ENCODE data around the gene VPS50. TPM values are rescaled to one million over a fixed set of nuclear protein-coding genes. Genes with fewer than 3 reads are reported as not detected.

VPS50 gene
- total RNA-seq, 1 experiment from 2014 or later: 13.6 TPM

DNA sequence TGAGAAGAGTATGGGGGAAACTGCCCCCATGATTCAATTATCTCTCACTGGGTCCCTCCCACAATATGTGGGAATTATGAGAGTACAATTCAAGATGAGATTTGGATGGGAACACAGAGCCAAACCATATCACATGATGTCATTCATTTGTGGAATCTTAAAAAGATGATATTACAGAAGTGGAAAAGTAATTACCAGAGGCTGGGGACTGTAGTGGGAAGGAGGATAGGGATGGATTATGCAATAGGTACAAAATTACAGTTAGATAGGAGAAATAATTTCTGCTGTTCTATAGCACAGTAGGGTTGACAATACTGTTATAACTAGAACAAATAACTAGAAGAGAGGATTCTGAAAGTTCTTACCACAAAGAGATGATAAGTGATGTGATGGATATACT, 141.4 kb downstream of the VPS50 start:
- H3K27ac ChIP-seq (ENCODE audit: insufficient read length, low read depth, low read length): no peak overlapping the region
- DNase-seq: no peak
- no peak overlapping the region for H2AFZ ChIP-seq (ENCODE audit: low read length)
- no peak overlapping the region for H3K4me2 ChIP-seq (ENCODE audit: insufficient read depth, insufficient read length, low read length)
- H3K4me1 ChIP-seq (ENCODE audit: insufficient read depth, low read length): no peaks in the 10 kb centered on the region
- H2BK20ac ChIP-seq (ENCODE audit: low read depth, low read length, poor library complexity, severe bottlenecking): no peak overlapping the region
- H3K27me3 Mint-ChIP-seq (ENCODE audit: low read depth): no peaks in the 10 kb centered on the region
- H4K20me1 ChIP-seq (ENCODE audit: control insufficient read depth, insufficient read depth, insufficient read length): no peaks in the 10 kb centered on the region
- H4K5ac ChIP-seq (ENCODE audit: insufficient read length, low read depth, low read length): no peak overlapping the region
- peaks cover 5 to 11% of the 10 kb centered on the region in 2 experiments; a peak in 4 of 5 replicates for H3K9me3 Mint-ChIP-seq
- no peak overlapping the region for H3K18ac ChIP-seq (ENCODE audit: insufficient read length, low read depth, low read length)
- H3K27ac Mint-ChIP-seq: no peak overlapping the region
- H3K79me1 ChIP-seq (ENCODE audit: insufficient read depth, low read depth, low read length, poor library complexity, severe bottlenecking): no peaks in the 10 kb centered on the region
- H3K4me3 Mint-ChIP-seq: no peak overlapping the region
- H3T11ph ChIP-seq (ENCODE audit: low read length): no peak overlapping the region
- H4K91ac ChIP-seq (ENCODE audit: insufficient read length, low read depth, low read length): no peak overlapping the region
- H3K27me3 ChIP-seq (ENCODE audit: insufficient read depth, low read length): no peaks in the 10 kb centered on the region
- no peak overlapping the region for H4K8ac ChIP-seq (replicated peaks; ENCODE audit: insufficient read length, low read depth, low read length)
- H2BK5ac ChIP-seq (ENCODE audit: insufficient read length, low read length): no peak overlapping the region
- H3K14ac ChIP-seq (ENCODE audit: insufficient read depth, low read length): no peak overlapping the region
- peaks cover 0 to 5% (median 5%) of the 10 kb centered on the region in 3 experiments; a peak in 4 of 7 replicates for H3K36me3 Mint-ChIP-seq (ENCODE audit: insufficient read depth in 1 of 3, low read depth in 3 of 3)
- no peak overlapping the region for H2BK120ac ChIP-seq (ENCODE audit: low read depth, low read length, poor library complexity, severe bottlenecking)
- no peak overlapping the region for H2BK15ac ChIP-seq (ENCODE audit: low read depth, low read length)
- H3K56ac ChIP-seq (ENCODE audit: insufficient read length, low read depth, low read length): no peak overlapping the region
- TF ChIP-seq, protein P1, sequence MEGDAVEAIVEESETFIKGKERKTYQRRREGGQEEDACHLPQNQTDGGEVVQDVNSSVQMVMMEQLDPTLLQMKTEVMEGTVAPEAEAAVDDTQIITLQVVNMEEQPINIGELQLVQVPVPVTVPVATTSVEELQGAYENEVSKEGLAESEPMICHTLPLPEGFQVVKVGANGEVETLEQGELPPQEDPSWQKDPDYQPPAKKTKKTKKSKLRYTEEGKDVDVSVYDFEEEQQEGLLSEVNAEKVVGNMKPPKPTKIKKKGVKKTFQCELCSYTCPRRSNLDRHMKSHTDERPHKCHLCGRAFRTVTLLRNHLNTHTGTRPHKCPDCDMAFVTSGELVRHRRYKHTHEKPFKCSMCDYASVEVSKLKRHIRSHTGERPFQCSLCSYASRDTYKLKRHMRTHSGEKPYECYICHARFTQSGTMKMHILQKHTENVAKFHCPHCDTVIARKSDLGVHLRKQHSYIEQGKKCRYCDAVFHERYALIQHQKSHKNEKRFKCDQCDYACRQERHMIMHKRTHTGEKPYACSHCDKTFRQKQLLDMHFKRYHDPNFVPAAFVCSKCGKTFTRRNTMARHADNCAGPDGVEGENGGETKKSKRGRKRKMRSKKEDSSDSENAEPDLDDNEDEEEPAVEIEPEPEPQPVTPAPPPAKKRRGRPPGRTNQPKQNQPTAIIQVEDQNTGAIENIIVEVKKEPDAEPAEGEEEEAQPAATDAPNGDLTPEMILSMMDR (conservative IDR thresholded peaks at IDR 0.05): no peak
- H2BK12ac ChIP-seq (ENCODE audit: insufficient read length, low read depth, low read length): no peak overlapping the region
- H3K4ac ChIP-seq (ENCODE audit: low read depth, low read length): no peak overlapping the region
- H2AK5ac ChIP-seq (ENCODE audit: insufficient read length, low read length): no peak overlapping the region
- H3K23ac ChIP-seq (ENCODE audit: insufficient read length, low read depth, low read length): no peak overlapping the region
- no peaks in the 10 kb centered on the region for H3K23me2 ChIP-seq (ENCODE audit: insufficient read length, low read depth, low read length, poor library complexity, severe bottlenecking)
- no peaks in the 10 kb centered on the region for H3K9me3 ChIP-seq (ENCODE audit: control insufficient read depth, low read depth, low read length)
- peaks cover 8 to 10% of the 10 kb centered on the region in 2 experiments; a peak in 3 of 4 replicates for H3K4me1 Mint-ChIP-seq
- no peak overlapping the region for H3K9ac ChIP-seq (ENCODE audit: extremely low read depth, insufficient read length, low read length)
- no peaks in the 10 kb centered on the region for H3K79me2 ChIP-seq (ENCODE audit: insufficient read depth, low read length)
